Psoas muscle (tissue), 8 donors: ENCODE measurements around the gene STK10. TPM values are rescaled to one million over a fixed set of nuclear protein-coding genes. Genes with fewer than 3 reads are reported as not detected.

Source experiments
- ATAC-seq, 4 donors: fragments of 200-7000 bp; cut with Tn5 transposase; one replicate each; pipeline ENCODE4 v1.9.1; 2020; ENCODE audit warnings: moderate library complexity in 3 of 4, mild to moderate bottlenecking in 2 of 4
- DNase-seq, 2 donors: peaks; one replicate each; pipeline ENCODE4 v3.0.0-alpha.2; 2020
- H3K27ac ChIP-seq: fragments of 200-600 bp; one replicate; pipeline ENCODE4 v1.8.0; 2022
- H3K27me3 ChIP-seq, 3 donors: fragments of 200-600 bp in 1 of 3; one replicate each; pipeline versions ENCODE4 v1.6.1 to v1.8.0; 2013 to 2022; ENCODE audit warnings: low read length in 2 of 3, mild to moderate bottlenecking in 2 of 3, moderate library complexity in 1 of 3; ENCODE audit not compliant: insufficient read depth in 3 of 3
- H3K36me3 ChIP-seq, 2 donors: fragments of 200-600 bp in 1 of 2; one replicate each; pipeline versions ENCODE4 v1.6.1 to v1.8.0; 2013 to 2022; ENCODE audit warnings: low read depth in 1 of 2, mild to moderate bottlenecking in 1 of 2, moderate library complexity in 1 of 2; ENCODE audit not compliant: insufficient read depth in 1 of 2
- H3K4me1 ChIP-seq: fragments of 200-600 bp; one replicate; pipeline ENCODE4 v1.8.0; 2022
- H3K4me3 ChIP-seq: fragments of 200-600 bp; one replicate; pipeline ENCODE4 v1.8.0; 2022; ENCODE audit warnings: mild to moderate bottlenecking
- H3K9me3 ChIP-seq: fragments of 200-600 bp; one replicate; pipeline ENCODE4 v1.8.0; 2022
- CTCF ChIP-seq: fragments of 200-600 bp; IDR thresholded peaks from one replicate; pipeline ENCODE4 v1.8.0; 2022; ENCODE audit warnings: antibody characterized with exemption
- WGBS, 3 donors: extraction: QIAGEN DNeasy Blood & Tissue Kit; methylation state at CpG; one replicate each; pipeline versions ENCODE4 v1.1.6 to v1.1.7; 2013; 5-methylcytosine and 5-hydroxymethylcytosine counted together
- intact Hi-C, 2 donors: fragments of 100-400 bp; cut with DNase I; formaldehyde crosslinking; loops; one replicate each; pipeline versions ENCODE4 v1.11.0 to v1.14.2; 2022
- polyA plus RNA-seq, 3 donors: library from polyadenylated mRNA; stranded (reverse); fragments of 200-250 nt; gene quantifications; one replicate each; pipeline ENCODE4 v1.2.3, GENCODE V29; 2013
- total RNA-seq, 4 donors: library from RNA; stranded (reverse); fragmentation: NEBNext Ultra II Directional in 2 of 4; extraction: Animal tissue kit (Norgen Biotek cat#: 25700) in 2 of 4; gene quantifications; one replicate each; pipeline versions ENCODE4 v1.2.1 to v1.2.4, GENCODE V29; 2021 to 2023
- donor health status: healthy with polysubstance abuse.
- donor health status: DM: no; HTN: no; CAD: no; lungs with moderate emphysema.
- donor health status: Bipolar disorder and iron deficiency.
- donor health status: healthy.
- donor health status: DM: yes; HTN: yes; CAD: no.
- donor health status: DM: no; HTN: no; CAD: no.
- donor health status: DM: no; HTN: no; CAD: no.
- donor health status: DM: yes; HTN: yes; CAD: no.

STK10 gene
- total and polyA plus RNA-seq, 7 donors = 1.9 to 8.6 (median 6.2) TPM

DNA sequence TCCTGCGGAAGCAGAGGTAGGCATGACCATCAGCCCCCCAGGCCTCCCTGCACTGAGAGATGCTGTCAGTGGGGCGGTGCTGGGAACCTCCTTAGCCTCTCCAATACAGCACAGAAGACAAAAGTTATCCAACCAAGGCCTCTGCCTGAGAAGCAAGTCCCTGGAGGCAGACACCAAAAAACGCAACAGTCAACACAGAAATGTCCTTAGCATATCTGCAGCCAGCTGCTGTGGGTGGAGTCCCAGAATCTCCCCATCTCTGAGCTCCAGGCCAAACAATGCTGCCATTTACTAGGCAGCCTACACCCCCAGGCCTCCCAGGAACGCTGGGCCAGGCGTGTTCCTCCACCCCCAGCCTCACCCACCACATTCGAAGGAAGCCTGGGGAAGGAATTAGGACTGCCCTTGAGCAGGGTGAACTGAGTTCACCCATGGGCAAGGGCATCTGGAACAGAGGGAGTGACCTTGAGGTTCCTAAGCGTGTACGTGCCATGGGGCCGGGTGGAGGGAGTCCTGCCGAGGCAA is 43.7 kb downstream of the STK10 start:
- H3K4me3 ChIP-seq = no peak overlapping the region

DNA sequence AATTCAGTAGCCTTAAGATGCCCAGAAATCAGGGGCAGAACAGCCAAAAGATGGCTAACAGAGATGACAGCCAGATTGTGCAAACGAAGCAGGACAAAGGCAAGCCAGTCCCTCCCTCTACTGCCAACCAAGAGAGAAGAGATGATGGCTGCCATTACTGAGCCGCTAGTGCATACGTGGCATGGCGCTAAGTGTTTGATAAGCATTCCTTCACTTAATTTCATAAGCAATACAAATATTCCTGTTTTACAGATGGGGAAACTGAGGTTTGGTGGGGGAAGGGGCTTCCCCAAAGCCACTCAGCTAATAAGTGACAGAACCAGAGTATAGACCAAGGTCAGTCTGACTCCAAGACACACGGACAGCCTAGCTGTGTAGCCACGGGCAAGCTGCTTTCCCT is 44.1 kb downstream of the STK10 start:
- H3K4me1 ChIP-seq = peaks cover 4% of the 10 kb centered on the region
- no peak for DNase-seq

More for the DNA sequence above, 43.7 kb downstream of the STK10 start:
- Histone ChIP-seq H3K36me3 (no peaks in the 10 kb centered on the region), H3K9me3 (no peaks in the 10 kb centered on the region), H3K27me3 (no peaks in the 10 kb centered on the region), H3K4me1 (peaks cover 4% of the 10 kb centered on the region), H3K27ac (no peak overlapping the region)
- intact Hi-C loops = no loop called here
- ATAC-seq = no peak
- TF ChIP-seq CTCF = no peak
- no peak for DNase-seq
- WGBS, 3 donors = 49 to 70% (median 65%) methylated on average over 10 of the region's 10 CpGs

DNA sequence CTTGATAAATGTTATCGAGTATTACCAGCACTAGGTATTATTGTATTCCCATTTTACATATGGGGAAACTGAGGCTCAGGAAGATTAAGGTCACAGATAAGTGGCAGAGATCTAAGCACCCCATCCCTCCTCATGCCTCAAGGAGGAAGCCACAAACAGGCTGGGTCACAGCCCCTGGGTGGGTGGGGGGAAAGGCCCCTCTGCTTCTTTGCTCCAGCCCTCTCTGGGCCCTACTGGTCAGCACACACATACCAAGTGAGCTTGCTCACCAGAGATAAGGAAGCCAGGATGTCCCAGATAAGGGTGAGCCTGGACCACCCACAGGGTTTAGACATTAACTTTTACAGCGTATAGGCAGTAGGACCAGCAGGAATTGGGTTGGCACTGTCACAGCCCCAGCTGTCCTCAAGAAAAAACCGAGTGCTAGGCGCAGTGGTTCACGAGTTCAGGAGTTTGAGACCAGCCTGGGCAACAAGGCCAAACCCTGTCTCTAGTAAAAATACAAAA is 45.3 kb downstream of the STK10 start:
- intact Hi-C loops = no loop called here
- WGBS, 3 donors = 83 to 89% (median 84%) methylated on average over 5 of the region's 5 CpGs

More for the DNA sequence above, 44.1 kb downstream of the STK10 start:
- H3K27ac ChIP-seq = no peak overlapping the region
- 81 to 88% (median 83%) methylated on average over 6 of the region's 6 CpGs for WGBS, 3 donors
- H3K36me3 ChIP-seq = no peaks in the 10 kb centered on the region
- ATAC-seq = no peak
- TF ChIP-seq CTCF = no peak
- intact Hi-C loops = no loop called here
- H3K4me3 ChIP-seq = no peak overlapping the region
- H3K27me3 ChIP-seq = no peaks in the 10 kb centered on the region
- H3K9me3 ChIP-seq = no peaks in the 10 kb centered on the region

GRCh38 chr5:172141949-172142319 is 46.1 kb downstream of the STK10 start:
- no peaks in the 10 kb centered on the region for H3K9me3 ChIP-seq
- ATAC-seq (no peak), DNase-seq (no peak)
- no peaks in the 10 kb centered on the region for H3K36me3 ChIP-seq
- intact Hi-C loops = no loop called here
- no peak for TF ChIP-seq CTCF
- no peak overlapping the region for H3K4me3 ChIP-seq
- WGBS, 3 donors = 77 to 80% (median 78%) methylated on average over 5 of the region's 5 CpGs
- H3K27me3 ChIP-seq = no peaks in the 10 kb centered on the region
- no peak overlapping the region for H3K27ac ChIP-seq
- H3K4me1 ChIP-seq = peaks cover 4% of the 10 kb centered on the region

More for the DNA sequence above, 45.3 kb downstream of the STK10 start:
- TF ChIP-seq CTCF = no peak
- no peaks in the 10 kb centered on the region for H3K36me3 ChIP-seq
- DNase-seq (no peak), ATAC-seq (no peak)
- no peak overlapping the region for H3K4me3 ChIP-seq
- H3K27ac ChIP-seq = no peak overlapping the region
- no peaks in the 10 kb centered on the region for H3K9me3 ChIP-seq
- peaks cover 4% of the 10 kb centered on the region for H3K4me1 ChIP-seq
- H3K27me3 ChIP-seq = no peaks in the 10 kb centered on the region

DNA sequence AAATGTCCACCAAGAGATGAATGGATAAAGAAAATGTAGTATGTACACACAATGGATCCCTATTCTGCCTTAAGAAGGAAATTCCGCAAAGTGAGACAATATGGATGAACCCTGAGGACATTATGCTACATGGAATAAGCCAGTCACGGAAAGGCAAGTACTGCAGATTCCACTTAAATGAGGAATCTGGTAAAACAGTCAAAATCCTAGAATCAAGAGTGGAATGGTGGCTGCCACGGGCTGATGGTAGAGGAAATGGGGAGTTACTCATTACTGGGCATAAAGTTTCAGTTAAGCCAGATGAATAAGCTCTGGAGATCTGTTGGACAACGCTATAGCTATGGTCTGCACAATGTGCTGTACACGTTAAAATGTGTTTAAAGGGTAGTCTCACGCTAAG is 47.2 kb downstream of the STK10 start:
- Histone ChIP-seq H3K27me3 (no peaks in the 10 kb centered on the region), H3K9me3 (no peaks in the 10 kb centered on the region), H3K4me3 (no peak overlapping the region), H3K4me1 (peaks cover 4% of the 10 kb centered on the region), H3K27ac (no peak overlapping the region), H3K36me3 (no peaks in the 10 kb centered on the region)
- 81 to 84% (median 83%) methylated on average over 6 of the region's 6 CpGs for WGBS, 3 donors
- no peak for TF ChIP-seq CTCF
- intact Hi-C loops = no loop called here
- ATAC-seq (no peak), DNase-seq (no peak)
